ENCODE measurements around the gene THEMIS. TPM values are rescaled to one million over a fixed set of nuclear protein-coding genes. Genes with fewer than 3 reads are reported as not detected.

Gene THEMIS
- total and polyA plus RNA-seq, 2 experiments from 2014 or later, result 0.05 to 0.11 TPM

DNA sequence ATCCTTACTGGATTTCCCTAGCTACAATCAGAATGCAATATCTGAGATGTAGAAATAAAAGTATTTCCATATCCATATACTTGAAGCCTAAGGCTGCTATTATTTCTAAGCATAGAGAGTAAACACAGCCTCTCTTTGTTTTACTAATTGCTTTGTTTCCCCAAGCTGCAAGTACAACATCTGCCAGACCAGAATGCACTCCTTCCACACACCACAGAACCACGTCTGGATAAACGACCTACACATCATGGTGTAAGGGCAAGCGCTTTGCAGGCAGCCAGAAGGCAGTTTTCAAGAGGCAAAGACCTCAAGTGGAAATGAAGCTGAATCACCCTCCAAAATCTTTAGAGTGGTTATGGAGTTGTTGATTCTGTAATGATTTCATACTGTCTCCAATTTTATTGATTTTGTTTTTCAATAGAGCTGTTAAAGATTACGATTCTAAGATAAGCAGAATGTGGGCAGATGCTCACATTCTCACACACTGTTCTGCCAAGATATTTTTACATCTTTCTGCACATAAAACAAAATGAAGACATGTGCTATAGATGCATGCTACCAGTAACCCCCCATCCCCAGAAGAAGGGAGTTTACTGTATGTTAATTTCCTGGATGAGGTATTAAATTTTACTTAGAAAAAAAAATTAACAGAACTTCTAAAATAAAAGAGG is 88.8 kb downstream of the THEMIS start:
- Histone ChIP-seq H3K9ac (no peak overlapping the region), H2AFZ (no peak overlapping the region), H3K4me3 (no peak overlapping the region), H3K79me2 (ENCODE audit: insufficient read depth) (no peaks in the 10 kb centered on the region), H3K4me1 (ENCODE audit: insufficient read depth) (no peaks in the 10 kb centered on the region), H3K4me2 (ENCODE audit: unreplicated experiment) (no peak overlapping the region), H3F3A (ENCODE audit: insufficient read depth) (no peaks in the 10 kb centered on the region), H4K20me1 (ENCODE audit: insufficient read depth) (no peaks in the 10 kb centered on the region), H3K9me3 (ENCODE audit: low read depth) (no peaks in the 10 kb centered on the region), H3K9me2 (ENCODE audit: insufficient read depth) (no peaks in the 10 kb centered on the region), H3K36me3 (ENCODE audit: low read depth) (no peaks in the 10 kb centered on the region), H3K27ac (no peak overlapping the region), H3K27me3 (replicated peaks; ENCODE audit: insufficient read depth) (no peaks in the 10 kb centered on the region)
- in situ Hi-C loops (cut with MboI), result no loop called here
- DNase-seq, result no peak
- 5 to 7% methylated on average over 4 of the region's 4 CpGs for whole genome bisulfite sequencing, 2 experiments (ENCODE audit: low coverage in 1 of 2, low lambda C conversion rate in 2 of 2, missing lambda C conversion rate in 2 of 2)
- TF ChIP-seq EZH2 (IDR thresholded peaks at IDR 0.05; ENCODE audit: insufficient read depth, poor library complexity, severe bottlenecking), result no peak
- no peak for TF ChIP-seq EZH2phosphoT487 (IDR thresholded peaks at IDR 0.05; ENCODE audit: insufficient read depth, low read depth)

DNA sequence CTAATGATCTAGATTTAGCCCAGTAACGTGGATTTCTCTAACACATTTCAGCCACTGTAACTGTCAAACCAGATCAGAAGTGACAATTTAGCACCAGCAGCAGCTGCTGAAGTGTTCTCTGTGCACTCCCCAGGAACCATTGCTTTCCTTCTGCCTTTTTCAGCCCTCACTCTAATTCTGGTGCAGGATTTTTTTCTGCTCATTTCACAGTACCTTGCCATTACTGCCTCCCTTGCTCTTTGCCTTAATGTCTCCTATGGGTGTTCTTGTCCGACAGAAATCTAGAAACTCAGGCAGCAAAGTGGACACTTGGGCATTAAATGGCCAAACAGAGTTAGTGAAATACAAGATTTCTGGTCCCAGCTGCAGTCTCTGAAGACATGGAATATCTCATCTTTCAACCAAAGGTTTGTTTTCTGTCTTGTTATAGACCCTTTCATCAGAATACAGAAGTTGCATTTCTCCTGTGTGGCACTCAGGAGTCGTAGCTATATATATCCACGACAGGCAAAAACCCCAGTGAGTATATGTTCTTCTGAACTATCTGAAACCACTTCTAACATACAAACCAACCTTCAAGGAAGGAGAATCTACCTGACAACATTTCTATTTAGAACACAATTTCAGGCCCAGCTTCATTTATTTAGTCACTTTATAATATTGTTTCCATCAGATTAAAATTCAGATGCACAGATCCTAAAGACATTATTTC is 92.9 kb downstream of the THEMIS start:
- no peaks in the 10 kb centered on the region for H4K20me1 ChIP-seq (ENCODE audit: insufficient read depth)
- no peaks in the 10 kb centered on the region for H3K79me2 ChIP-seq (ENCODE audit: insufficient read depth)
- no peak for TF ChIP-seq EZH2phosphoT487 (IDR thresholded peaks at IDR 0.05; ENCODE audit: insufficient read depth, low read depth)
- TF ChIP-seq EZH2 (IDR thresholded peaks at IDR 0.05; ENCODE audit: insufficient read depth, poor library complexity, severe bottlenecking), result no peak
- WGBS, 2 experiments (ENCODE audit: low coverage in 1 of 2, low lambda C conversion rate in 2 of 2, missing lambda C conversion rate in 2 of 2), result 60 to 61% methylated on average over 4 of the region's 4 CpGs
- DNase-seq, result no peak
- no peaks in the 10 kb centered on the region for H3K27me3 ChIP-seq (replicated peaks; ENCODE audit: insufficient read depth)
- H3K9me3 ChIP-seq (ENCODE audit: low read depth), result no peaks in the 10 kb centered on the region
- no peaks in the 10 kb centered on the region for H3K36me3 ChIP-seq (ENCODE audit: low read depth)
- in situ Hi-C loops (cut with MboI), result no loop called here
- H3K4me1 ChIP-seq (ENCODE audit: insufficient read depth), result no peaks in the 10 kb centered on the region
- no peak overlapping the region for H3K27ac ChIP-seq
- H3F3A ChIP-seq (ENCODE audit: insufficient read depth), result no peaks in the 10 kb centered on the region
- no peak overlapping the region for H3K9ac ChIP-seq
- no peak overlapping the region for H3K4me2 ChIP-seq (ENCODE audit: unreplicated experiment)
- no peak overlapping the region for H2AFZ ChIP-seq
- no peaks in the 10 kb centered on the region for H3K9me2 ChIP-seq (ENCODE audit: insufficient read depth)
- no peak overlapping the region for H3K4me3 ChIP-seq

- no peak for DNase-seq
- in situ Hi-C loops (cut with MboI), result no loop called here
- Histone ChIP-seq H3K9me2 (ENCODE audit: insufficient read depth) (no peaks in the 10 kb centered on the region), H3K79me2 (ENCODE audit: insufficient read depth) (no peaks in the 10 kb centered on the region), H3F3A (ENCODE audit: insufficient read depth) (no peaks in the 10 kb centered on the region), H3K9ac (no peak overlapping the region), H2AFZ (no peak overlapping the region), H3K27ac (no peak overlapping the region), H3K36me3 (ENCODE audit: low read depth) (no peaks in the 10 kb centered on the region), H3K4me1 (ENCODE audit: insufficient read depth) (no peaks in the 10 kb centered on the region), H3K4me3 (no peak overlapping the region), H3K9me3 (ENCODE audit: low read depth) (no peaks in the 10 kb centered on the region), H3K4me2 (ENCODE audit: unreplicated experiment) (no peak overlapping the region), H4K20me1 (ENCODE audit: insufficient read depth) (no peaks in the 10 kb centered on the region), H3K27me3 (replicated peaks; ENCODE audit: insufficient read depth) (no peaks in the 10 kb centered on the region; the same call in 1 of the 2 replicates)
- 53 to 65% methylated on average over 1 of the region's 1 CpG for whole genome bisulfite sequencing, 2 experiments (ENCODE audit: low coverage in 1 of 2, low lambda C conversion rate in 2 of 2, missing lambda C conversion rate in 2 of 2)
- no peak for TF ChIP-seq EZH2phosphoT487 (IDR thresholded peaks at IDR 0.05; ENCODE audit: insufficient read depth, low read depth)
- TF ChIP-seq EZH2 (IDR thresholded peaks at IDR 0.05; ENCODE audit: insufficient read depth, poor library complexity, severe bottlenecking), result no peak
Measured at GRCh38 chr6:127796713-127797112, 104.1 kb downstream of the THEMIS start.

DNA sequence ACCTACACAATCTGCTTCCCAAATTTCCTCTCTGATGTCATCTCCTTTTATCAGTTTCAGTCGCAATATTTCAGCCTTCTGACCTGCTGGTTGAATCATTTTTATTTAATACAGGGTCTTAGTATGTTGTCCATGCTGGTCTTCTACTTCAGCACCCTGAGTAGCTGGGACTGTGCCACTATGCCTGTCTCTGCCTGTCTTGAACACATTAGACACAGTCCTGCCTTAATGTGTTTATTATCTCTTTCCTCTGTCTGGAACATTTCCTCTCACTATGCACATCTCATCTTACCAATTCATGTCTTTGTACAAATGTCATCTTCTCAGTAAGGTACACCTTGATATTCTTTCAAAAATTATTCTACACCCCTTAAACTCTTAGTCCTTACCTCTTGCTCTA is 106.5 kb downstream of the THEMIS start:
- H3K9me3 ChIP-seq (ENCODE audit: low read depth), result no peaks in the 10 kb centered on the region
- H3K27me3 ChIP-seq (replicated peaks; ENCODE audit: insufficient read depth), result no peaks in the 10 kb centered on the region; the same call in 1 of the 2 replicates
- no peaks in the 10 kb centered on the region for H3K4me1 ChIP-seq (ENCODE audit: insufficient read depth)
- no peaks in the 10 kb centered on the region for H3K36me3 ChIP-seq (ENCODE audit: low read depth)
- H4K20me1 ChIP-seq (ENCODE audit: insufficient read depth), result no peaks in the 10 kb centered on the region
- in situ Hi-C loops (cut with MboI), result no loop called here
- no peak overlapping the region for H3K27ac ChIP-seq
- H3K4me3 ChIP-seq, result no peak overlapping the region
- 57 to 58% methylated on average over 1 of the region's 1 CpG for whole genome bisulfite sequencing, 2 experiments (ENCODE audit: low coverage in 1 of 2, low lambda C conversion rate in 2 of 2, missing lambda C conversion rate in 2 of 2)
- no peaks in the 10 kb centered on the region for H3F3A ChIP-seq (ENCODE audit: insufficient read depth)
- no peaks in the 10 kb centered on the region for H3K9me2 ChIP-seq (ENCODE audit: insufficient read depth)
- TF ChIP-seq EZH2phosphoT487 (IDR thresholded peaks at IDR 0.05; ENCODE audit: insufficient read depth, low read depth), result no peak
- no peak for TF ChIP-seq EZH2 (IDR thresholded peaks at IDR 0.05; ENCODE audit: insufficient read depth, poor library complexity, severe bottlenecking)
- no peak overlapping the region for H3K4me2 ChIP-seq (ENCODE audit: unreplicated experiment)
- no peak overlapping the region for H2AFZ ChIP-seq
- no peaks in the 10 kb centered on the region for H3K79me2 ChIP-seq (ENCODE audit: insufficient read depth)
- H3K9ac ChIP-seq, result no peak overlapping the region
- no peak for DNase-seq

Data from GM23248 (cell line).